CD14-positive monocyte (primary cell): ENCODE measurements around the gene RASA2. TPM values are rescaled to one million over a fixed set of nuclear protein-coding genes. Genes with fewer than 3 reads are reported as not detected.
"Not testable (repeated sequence)": the region's sequence is repeated elsewhere in the genome, so short reads cannot be mapped to it uniquely, and the experiment has no call there.

Experiments used
- DNase-seq, 3 donors: peaks; one replicate each; pipeline ENCODE4 v3.0.0-alpha.2; 2011 to 2022
- H2AFZ ChIP-seq: 2 replicates; pipeline ENCODE4 v1.6.0; 2012; ENCODE audit warnings: mild to moderate bottlenecking, low read depth, low read length, inconsistent platforms; ENCODE audit not compliant: insufficient read depth, poor library complexity, severe bottlenecking
- H3K27ac ChIP-seq, 2 donors: 1 replicate in 1 of 2; 2 replicates in 1 of 2; pipeline ENCODE4 v1.5.1; 2012 to 2013; ENCODE audit warnings: low read length in 2 of 2, control low read depth in 1 of 2, inconsistent platforms in 1 of 2, low read depth in 1 of 2, mild to moderate bottlenecking in 1 of 2
- H3K27me3 ChIP-seq, 2 donors: one replicate each; pipeline versions ENCODE4 v1.6.0 to v1.6.1; 2011 to 2013; ENCODE audit warnings: low read length in 2 of 2; ENCODE audit not compliant: control insufficient read depth in 2 of 2, insufficient read depth in 2 of 2
- H3K36me3 ChIP-seq, 2 donors: replicated peaks in 1 of 2; 1 replicate in 1 of 2; 2 replicates in 1 of 2; pipeline versions ENCODE4 v1.5.1 to v1.6.1; 2012 to 2013; ENCODE audit warnings: low read length in 2 of 2, control low read depth in 1 of 2, inconsistent platforms in 1 of 2, mild to moderate bottlenecking in 1 of 2; ENCODE audit not compliant: insufficient read depth in 2 of 2, control insufficient read depth in 1 of 2
- H3K4me1 ChIP-seq, 2 donors: 1 replicate in 1 of 2; 2 replicates in 1 of 2; pipeline versions ENCODE4 v1.5.1 to v1.6.1; 2012 to 2013; ENCODE audit warnings: low read length in 2 of 2, control low read depth in 1 of 2, inconsistent platforms in 1 of 2, mild to moderate bottlenecking in 1 of 2, moderate library complexity in 1 of 2; ENCODE audit not compliant: insufficient read depth in 2 of 2, control insufficient read depth in 1 of 2
- H3K4me2 ChIP-seq: replicated peaks from 2 replicates; pipeline ENCODE3; 2012; ENCODE audit warnings: low read length, moderate library complexity, mild to moderate bottlenecking; ENCODE audit not compliant: poor library complexity, severe bottlenecking; ENCODE audit errors: extremely low read depth
- H3K4me3 ChIP-seq, 3 experiments: fragments of 200-600 bp in 1 of 3; sonication (generic) in 1 of 3; replicated peaks in 1 of 3; 1 replicate in 2 of 3; 2 replicates in 1 of 3; pipeline ENCODE4 v1.5.1; 2011 to 2013; ENCODE audit warnings: low read length in 3 of 3, mild to moderate bottlenecking in 3 of 3, control low read depth in 2 of 3, low read depth in 2 of 3, inconsistent platforms in 1 of 3, moderate library complexity in 1 of 3
- H3K79me2 ChIP-seq: 2 replicates; pipeline ENCODE4 v1.6.0; 2012; ENCODE audit warnings: mild to moderate bottlenecking, control low read depth, inconsistent platforms, low read length, moderate library complexity; ENCODE audit not compliant: insufficient read depth
- H3K9ac ChIP-seq: 2 replicates; pipeline ENCODE4 v1.6.0; 2017; ENCODE audit warnings: low read length, mild to moderate bottlenecking; ENCODE audit not compliant: insufficient read depth, poor library complexity, severe bottlenecking
- H3K9me3 ChIP-seq, 2 donors: replicated peaks in 1 of 2; 1 replicate in 1 of 2; 2 replicates in 1 of 2; pipeline versions ENCODE4 v1.5.1 to v1.6.1; 2012 to 2013; ENCODE audit warnings: low read length in 2 of 2, control low read depth in 1 of 2; ENCODE audit not compliant: control insufficient read depth in 1 of 2, insufficient read depth in 1 of 2
- H4K20me1 ChIP-seq: 2 replicates; pipeline ENCODE4 v1.6.0; 2012; ENCODE audit warnings: mild to moderate bottlenecking, low read length, control low read depth, moderate library complexity; ENCODE audit not compliant: insufficient read depth
- H3K27ac Mint-ChIP-seq, 7 donors: one replicate each; pipeline ENCODE4 v1.8.0; 2020; ENCODE audit warnings: mild to moderate bottlenecking in 7 of 7, mixed read lengths in 7 of 7, moderate library complexity in 6 of 7, inconsistent platforms in 2 of 7
- H3K27me3 Mint-ChIP-seq, 3 donors: one replicate each; pipeline ENCODE4 v1.8.0; 2021 to 2022; ENCODE audit warnings: low read depth in 3 of 3, mild to moderate bottlenecking in 3 of 3, mixed read lengths in 3 of 3, moderate library complexity in 3 of 3, inconsistent platforms in 1 of 3
- H3K36me3 Mint-ChIP-seq, 2 donors: one replicate each; pipeline ENCODE4 v1.8.0; 2020; ENCODE audit warnings: mixed read lengths in 2 of 2, inconsistent platforms in 1 of 2, mild to moderate bottlenecking in 1 of 2
- H3K4me1 Mint-ChIP-seq: one replicate; pipeline ENCODE4 v1.8.0; 2020; ENCODE audit warnings: mild to moderate bottlenecking, mixed read lengths
- H3K4me3 Mint-ChIP-seq, 2 donors: one replicate each; pipeline ENCODE4 v1.8.0; 2020; ENCODE audit warnings: mild to moderate bottlenecking in 2 of 2, mixed read lengths in 2 of 2, moderate library complexity in 1 of 2
- H3K9me3 Mint-ChIP-seq, 7 donors: one replicate each; pipeline ENCODE4 v1.8.0; 2020 to 2022; ENCODE audit warnings: mixed read lengths in 7 of 7, mild to moderate bottlenecking in 6 of 7, moderate library complexity in 6 of 7, inconsistent platforms in 2 of 7
- CTCF ChIP-seq: fragments of 200-600 bp; IDR thresholded peaks from one replicate; pipeline ENCODE4 v1.8.0; 2022; ENCODE audit warnings: antibody characterized with exemption, mild to moderate bottlenecking
- WGBS: methylation state at CpG from one replicate; pipeline ENCODE4 v1.1.5; 2013; ENCODE audit warnings: missing lambda C conversion rate; ENCODE audit not compliant: insufficient coverage; 5-methylcytosine and 5-hydroxymethylcytosine counted together
- intact Hi-C, 2 donors: fragments of 100-400 bp; cut with micrococcal nuclease; formaldehyde crosslinking; loops; one replicate each; pipeline versions ENCODE4 v1.15.0 to v1.15.1; 2023
- polyA plus RNA-seq, 3 donors: library from polyadenylated mRNA; depleted of rRNA in 1 of 3; unstranded in 2 of 3; stranded (reverse) in 1 of 3; fragments of 300-500 nt in 2 of 3; fragments of >200 nt in 1 of 3; fragmentation: Illumina TruSeq in 2 of 3; gene quantifications; 1 replicate in 2 of 3; 2 replicates in 1 of 3; pipeline ENCODE4 v1.2.3, GENCODE V29; 2012 to 2021

Gene RASA2
- polyA plus RNA-seq, 3 donors = 7.0 to 13.5 (median 8.8) TPM

- H3K27me3 Mint-ChIP-seq = peaks cover 0 to 11% (median 1%) of the 10 kb centered on the region in 3 donors
- H3K9me3 Mint-ChIP-seq = peaks cover 16 to 24% (median 20%) of the 10 kb centered on the region in 7 donors
- H3K9ac ChIP-seq, H3K4me3 ChIP-seq, H3K79me2 ChIP-seq, H4K20me1 ChIP-seq, H3K27me3 ChIP-seq, H3K36me3 Mint-ChIP-seq, H3K4me2 ChIP-seq, DNase-seq, H2AFZ ChIP-seq, H3K27ac ChIP-seq, H3K36me3 ChIP-seq, H3K27ac Mint-ChIP-seq, intact Hi-C loops, H3K4me3 Mint-ChIP-seq, H3K4me1 Mint-ChIP-seq, H3K4me1 ChIP-seq: not testable (repeated sequence)
- 78% methylated on average over 5 of the region's 7 CpGs for WGBS
- H3K9me3 ChIP-seq = peaks cover 8 to 16% of the 10 kb centered on the region in 2 donors
Measured at GRCh38 chr3:141628868-141629441, 142.1 kb downstream of the RASA2 start.

GRCh38 chr3:141629976-141630375, 143.1 kb downstream of the RASA2 start:
- H3K27ac Mint-ChIP-seq = no peak overlapping the region
- H3K36me3 ChIP-seq = no peaks in the 10 kb centered on the region
- no peak overlapping the region for H3K27ac ChIP-seq
- peaks cover 16 to 23% (median 20%) of the 10 kb centered on the region in 7 donors for H3K9me3 Mint-ChIP-seq
- no peak overlapping the region for H3K4me3 ChIP-seq
- H3K9me3 ChIP-seq = peaks cover 8 to 16% of the 10 kb centered on the region in 2 donors
- DNase-seq = no peak
- H2AFZ ChIP-seq = no peak overlapping the region
- H3K79me2 ChIP-seq = no peaks in the 10 kb centered on the region
- H3K4me2 ChIP-seq = no peak overlapping the region
- peaks cover 0 to 11% (median 1%) of the 10 kb centered on the region in 3 donors for H3K27me3 Mint-ChIP-seq
- H3K4me1 ChIP-seq = no peaks in the 10 kb centered on the region
- peaks cover 3% of the 10 kb centered on the region for H3K4me1 Mint-ChIP-seq
- 94% methylated on average over 8 of the region's 9 CpGs for WGBS
- no peaks in the 10 kb centered on the region for H3K27me3 ChIP-seq
- no peaks in the 10 kb centered on the region for H3K36me3 Mint-ChIP-seq
- intact Hi-C loops = no loop called here
- H3K4me3 Mint-ChIP-seq = no peak overlapping the region
- no peak for TF ChIP-seq CTCF
- no peaks in the 10 kb centered on the region for H4K20me1 ChIP-seq
- no peak overlapping the region for H3K9ac ChIP-seq
